SK-N-SH (cell line): ENCODE data around the gene KCTD17. TPM values are rescaled to one million over a fixed set of nuclear protein-coding genes. Genes with fewer than 3 reads are reported as not detected.

Experiments
- CTCF ChIA-PET: fragments of 300-600, 350-600 bp; formaldehyde crosslinking; extraction: SDS; loops from one replicate; lab custom pipeline; 2021; lab: Yijun Ruan, JAX
- POLR2A ChIA-PET: fragments of 350-600 bp; sonication (Branson Sonifier 250); formaldehyde crosslinking; extraction: SDS; loops from one replicate; lab custom pipeline; 2020; ENCODE audit warnings: antibody characterized with exemption, inconsistent platforms; lab: Yijun Ruan, JAX
- DNase-seq: peaks from one replicate; pipeline ENCODE4 v3.0.0; 2012
- H2AFZ ChIP-seq: fragments of 200-600 bp; sonication (generic); 2 replicates; pipeline ENCODE4 v1.8.1; 2016; ENCODE audit warnings: antibody characterized with exemption, mild to moderate bottlenecking, low read depth
- H3F3A ChIP-seq: fragments of 200-600 bp; sonication (generic); replicated peaks from 2 replicates; pipeline ENCODE3; 2016; ENCODE audit warnings: antibody characterized with exemption, mild to moderate bottlenecking; ENCODE audit not compliant: insufficient read depth
- H3K27ac ChIP-seq, 2 experiments: fragments of 200-500 bp in 1 of 2; fragments of 200-600 bp in 1 of 2; sonication (Bioruptor generic) in 1 of 2; sonication (generic), shearing (Covaris generic) in 1 of 2; 2 replicates each; pipeline versions ENCODE4 v1.5.1 to v1.6.1; 2014 to 2016; ENCODE audit warnings: low read depth in 2 of 2, inconsistent platforms in 1 of 2, low read length in 1 of 2, mild to moderate bottlenecking in 1 of 2, mixed read lengths in 1 of 2
- H3K27me3 ChIP-seq: fragments of 200-600 bp; sonication (generic), shearing (Covaris generic); 2 replicates; pipeline ENCODE4 v1.6.1; 2016; ENCODE audit warnings: mixed run types; ENCODE audit not compliant: insufficient read depth
- H3K36me3 ChIP-seq, 2 experiments: fragments of 200-500 bp in 1 of 2; fragments of 200-600 bp in 1 of 2; sonication (Bioruptor generic) in 1 of 2; sonication (generic) in 1 of 2; replicated peaks in 1 of 2; 2 replicates each; pipeline versions ENCODE3 to v1.5.1; 2014 to 2016; ENCODE audit warnings: low read length in 1 of 2, mild to moderate bottlenecking in 1 of 2; ENCODE audit not compliant: insufficient read depth in 2 of 2, control insufficient read depth in 1 of 2
- H3K4me1 ChIP-seq, 2 experiments: fragments of 200-500 bp in 1 of 2; fragments of 200-600 bp in 1 of 2; sonication (Bioruptor generic) in 1 of 2; sonication (generic), shearing (Covaris generic) in 1 of 2; 2 replicates each; pipeline versions ENCODE4 v1.5.1 to v1.6.1; 2014 to 2016; ENCODE audit warnings: low read depth in 1 of 2, low read length in 1 of 2, mixed run types in 1 of 2; ENCODE audit not compliant: insufficient read depth in 2 of 2, control insufficient read depth in 1 of 2
- H3K4me2 ChIP-seq: fragments of 200-600 bp; sonication (generic), shearing (Covaris generic); 2 replicates; pipeline ENCODE4 v1.6.1; 2017; ENCODE audit warnings: mixed run types
- H3K4me3 ChIP-seq, 2 experiments: fragments of 200-500 bp in 1 of 2; fragments of 200-600 bp in 1 of 2; sonication (Bioruptor generic) in 1 of 2; sonication (generic), shearing (Covaris generic) in 1 of 2; 2 replicates each; pipeline versions ENCODE4 v1.5.1 to v1.8.1; 2014 to 2016; ENCODE audit warnings: low read depth in 2 of 2, inconsistent platforms in 1 of 2, low read length in 1 of 2, mild to moderate bottlenecking in 1 of 2, mixed read lengths in 1 of 2, moderate library complexity in 1 of 2
- H3K79me2 ChIP-seq: fragments of 200-600 bp; sonication (generic); 2 replicates; pipeline ENCODE4 v1.8.1; 2017; ENCODE audit warnings: mild to moderate bottlenecking; ENCODE audit not compliant: insufficient read depth
- H3K9ac ChIP-seq: fragments of 200-600 bp; sonication (generic); 2 replicates; pipeline ENCODE4 v1.6.1; 2017; ENCODE audit warnings: mixed run types
- H3K9me2 ChIP-seq: fragments of 200-600 bp; sonication (generic); 2 replicates; pipeline ENCODE4 v1.6.1; 2017; ENCODE audit warnings: mixed run types
- H3K9me3 ChIP-seq: fragments of 200-600 bp; sonication (generic); 2 replicates; pipeline ENCODE4 v1.6.1; 2017; ENCODE audit warnings: mixed run types, mild to moderate bottlenecking, moderate library complexity
- H4K20me1 ChIP-seq: fragments of 200-600 bp; sonication (generic); 2 replicates; pipeline ENCODE4 v1.6.1; 2017; ENCODE audit warnings: mild to moderate bottlenecking, mixed run types; ENCODE audit not compliant: insufficient read depth
- CHD2 ChIP-seq: fragments of 150-350 bp; IDR thresholded peaks from 2 replicates; pipeline ENCODE4 v1.6.1; 2018; ENCODE audit warnings: low read length; ENCODE audit not compliant: partially characterized antibody
- ELF1 ChIP-seq: IDR thresholded peaks from 2 replicates; pipeline ENCODE4 v1.4.0; 2012
- EZH2phosphoT487 ChIP-seq: fragments of 200-600 bp; sonication (generic); IDR thresholded peaks from 2 replicates; pipeline ENCODE4 v1.6.1; 2017; ENCODE audit warnings: low read depth, mixed run types, mild to moderate bottlenecking, antibody characterized with exemption, moderate library complexity, borderline replicate concordance
- FOSL2 ChIP-seq: IDR thresholded peaks from 2 replicates; pipeline ENCODE4 v1.4.0; 2012; ENCODE audit warnings: low read depth, mild to moderate bottlenecking, moderate library complexity, borderline replicate concordance
- FOXJ3 ChIP-seq: sonication (generic); formaldehyde crosslinking; IDR thresholded peaks from 2 replicates; pipeline ENCODE4 v1.5.1; 2020; ENCODE audit warnings: mild to moderate bottlenecking, missing genetic modification reagents
- GATA2 ChIP-seq: sonication (generic); formaldehyde crosslinking; IDR thresholded peaks from 2 replicates; pipeline ENCODE4 v1.5.0; 2020; ENCODE audit warnings: mild to moderate bottlenecking, missing genetic modification reagents
- MEF2A ChIP-seq: IDR thresholded peaks from 2 replicates; pipeline ENCODE4 v1.4.0; 2012; ENCODE audit warnings: low read depth, borderline replicate concordance
- MXI1 ChIP-seq: IDR thresholded peaks from 2 replicates; pipeline ENCODE4 v1.6.1; 2012; ENCODE audit warnings: mild to moderate bottlenecking, low read depth, low read length, improper control_type of control experiment
- NRF1 ChIP-seq: IDR thresholded peaks from 2 replicates; pipeline ENCODE4 v1.6.1; 2012; ENCODE audit warnings: low read depth, mild to moderate bottlenecking, low read length
- POLR2AphosphoS5 ChIP-seq: IDR thresholded peaks from 2 replicates; pipeline ENCODE4 v1.6.1; 2012; ENCODE audit warnings: low read depth, low read length
- RXRA ChIP-seq: IDR thresholded peaks from 2 replicates; pipeline ENCODE4 v1.4.0; 2012; ENCODE audit warnings: low read depth, mild to moderate bottlenecking, borderline replicate concordance
- SMC3 ChIP-seq: IDR thresholded peaks from 2 replicates; pipeline ENCODE4 v1.6.1; 2012; ENCODE audit warnings: low read depth, low read length, improper control_type of control experiment
- TAF1 ChIP-seq: IDR thresholded peaks from 2 replicates; pipeline ENCODE4 v1.6.1; 2012; ENCODE audit warnings: low read depth, mild to moderate bottlenecking, low read length, moderate library complexity, borderline replicate concordance
- TCF12 ChIP-seq: IDR thresholded peaks from 2 replicates; pipeline ENCODE4 v1.4.0; 2012
- TEAD4 ChIP-seq: IDR thresholded peaks from 2 replicates; pipeline ENCODE4 v1.4.0; 2012; ENCODE audit warnings: mild to moderate bottlenecking, borderline replicate concordance; ENCODE audit not compliant: insufficient read depth
- WGBS: methylation state at CpG from one replicate; pipeline ENCODE4 v1.1.6; 2017; ENCODE audit warnings: low lambda C conversion rate; 5-methylcytosine and 5-hydroxymethylcytosine counted together
- polyA plus RNA-seq, 3 experiments: library from polyadenylated mRNA; depleted of rRNA; stranded (reverse); fragments of >200 nt; gene quantifications; 2 replicates each; pipeline ENCODE4 v1.2.3, GENCODE V29; 2012
- TF ChIP-seq, protein P1 (sequence below): IDR thresholded peaks from 2 replicates; pipeline ENCODE4 v1.4.0; 2012; ENCODE audit warnings: low read depth, borderline replicate concordance
- TF ChIP-seq, protein P2 (sequence below): fragments of 150-350 bp; IDR thresholded peaks from 2 replicates; pipeline ENCODE4 v1.6.1; 2017; ENCODE audit warnings: antibody characterized with exemption, low read length, low read depth, borderline replicate concordance
- TF ChIP-seq, protein P3 (sequence below): IDR thresholded peaks from 2 replicates; pipeline ENCODE4; 2012
- TF ChIP-seq, protein P4 (sequence below): fragments of 150-350 bp; IDR thresholded peaks from 2 replicates; pipeline ENCODE4 v1.6.1; 2016; ENCODE audit warnings: mild to moderate bottlenecking, low read depth, low read length
- TF ChIP-seq, protein P5 (sequence below): IDR thresholded peaks from 2 replicates; pipeline ENCODE4 v1.4.0; 2012; ENCODE audit warnings: low read depth
- TF ChIP-seq, protein P6 (sequence below): IDR thresholded peaks from 2 replicates; pipeline ENCODE4 v1.6.1; 2012; ENCODE audit warnings: mild to moderate bottlenecking, low read depth, low read length, moderate library complexity

KCTD17 gene
- polyA plus RNA-seq, 1 of the 3 experiments (the other 2 are of a cell fraction): 57.8 TPM

- no peak for DNase-seq
- CTCF ChIA-PET: interaction anchor here (1.0 to 1.2 kb wide), 2 partner anchors 9 to 10 kb away, joined by 3 to 5 read pairs; partner anchors contain the start of gene TST
Measured at GRCh38 chr22:37010174-37010573, 41.4 kb upstream of the KCTD17 start.

DNA sequence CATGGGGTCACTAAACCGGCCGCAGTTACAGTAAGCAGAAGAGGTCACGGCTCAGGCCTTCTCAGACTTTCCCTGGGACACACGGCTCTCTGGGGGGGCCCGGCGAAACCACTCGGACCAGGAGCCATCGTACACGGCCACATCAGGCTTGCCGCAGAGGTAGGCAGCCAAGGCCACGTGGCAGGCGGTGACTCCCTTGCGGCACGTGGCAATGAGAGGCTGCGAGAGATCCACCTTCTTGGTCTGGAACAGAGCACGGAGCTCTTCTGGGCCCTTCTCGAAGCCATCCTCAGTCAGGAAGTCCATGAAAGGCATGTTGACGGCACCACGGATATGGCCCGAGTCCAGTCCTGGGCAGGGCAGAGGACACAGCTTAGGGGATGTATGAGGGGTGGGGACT, 40.6 kb upstream of the KCTD17 start:
- H3K27ac ChIP-seq: no peak overlapping the region
- ChIA-PET CTCF (interaction anchor here (1.1 to 1.2 kb wide), 2 partner anchors 8 to 12 kb away, joined by 3 read pairs; partner anchors contain the start of gene TST), POLR2A (no interaction called here)
- no peaks in the 10 kb centered on the region for H3K79me2 ChIP-seq
- H3K4me3 ChIP-seq: no peak overlapping the region
- 80% methylated on average over 5 of the region's 20 CpGs for WGBS
- no peaks in the 10 kb centered on the region for H3K36me3 ChIP-seq
- H3K4me2 ChIP-seq: no peak overlapping the region
- peaks cover 8% of the 10 kb centered on the region; the same call in 1 of the 2 replicates for H3K27me3 ChIP-seq
- H3K4me1 ChIP-seq: no peaks in the 10 kb centered on the region
- no peaks in the 10 kb centered on the region for H3K9me3 ChIP-seq
- no peaks in the 10 kb centered on the region for H3K9me2 ChIP-seq
- no peaks in the 10 kb centered on the region for H3F3A ChIP-seq
- no peak overlapping the region for H2AFZ ChIP-seq
- H4K20me1 ChIP-seq: no peaks in the 10 kb centered on the region
- H3K9ac ChIP-seq: no peak overlapping the region
- DNase-seq: no peak
- TF ChIP-seq SMC3 (no peak), TEAD4 (no peak), POLR2AphosphoS5 (no peak), MEF2A (no peak), ELF1 (no peak), TAF1 (no peak)
- TF ChIP-seq, protein P1, sequence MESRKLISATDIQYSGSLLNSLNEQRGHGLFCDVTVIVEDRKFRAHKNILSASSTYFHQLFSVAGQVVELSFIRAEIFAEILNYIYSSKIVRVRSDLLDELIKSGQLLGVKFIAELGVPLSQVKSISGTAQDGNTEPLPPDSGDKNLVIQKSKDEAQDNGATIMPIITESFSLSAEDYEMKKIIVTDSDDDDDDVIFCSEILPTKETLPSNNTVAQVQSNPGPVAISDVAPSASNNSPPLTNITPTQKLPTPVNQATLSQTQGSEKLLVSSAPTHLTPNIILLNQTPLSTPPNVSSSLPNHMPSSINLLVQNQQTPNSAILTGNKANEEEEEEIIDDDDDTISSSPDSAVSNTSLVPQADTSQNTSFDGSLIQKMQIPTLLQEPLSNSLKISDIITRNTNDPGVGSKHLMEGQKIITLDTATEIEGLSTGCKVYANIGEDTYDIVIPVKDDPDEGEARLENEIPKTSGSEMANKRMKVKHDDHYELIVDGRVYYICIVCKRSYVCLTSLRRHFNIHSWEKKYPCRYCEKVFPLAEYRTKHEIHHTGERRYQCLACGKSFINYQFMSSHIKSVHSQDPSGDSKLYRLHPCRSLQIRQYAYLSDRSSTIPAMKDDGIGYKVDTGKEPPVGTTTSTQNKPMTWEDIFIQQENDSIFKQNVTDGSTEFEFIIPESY: no peak
- TF ChIP-seq, protein P2, sequence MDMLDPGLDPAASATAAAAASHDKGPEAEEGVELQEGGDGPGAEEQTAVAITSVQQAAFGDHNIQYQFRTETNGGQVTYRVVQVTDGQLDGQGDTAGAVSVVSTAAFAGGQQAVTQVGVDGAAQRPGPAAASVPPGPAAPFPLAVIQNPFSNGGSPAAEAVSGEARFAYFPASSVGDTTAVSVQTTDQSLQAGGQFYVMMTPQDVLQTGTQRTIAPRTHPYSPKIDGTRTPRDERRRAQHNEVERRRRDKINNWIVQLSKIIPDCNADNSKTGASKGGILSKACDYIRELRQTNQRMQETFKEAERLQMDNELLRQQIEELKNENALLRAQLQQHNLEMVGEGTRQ: no peak
- TF ChIP-seq, protein P3, sequence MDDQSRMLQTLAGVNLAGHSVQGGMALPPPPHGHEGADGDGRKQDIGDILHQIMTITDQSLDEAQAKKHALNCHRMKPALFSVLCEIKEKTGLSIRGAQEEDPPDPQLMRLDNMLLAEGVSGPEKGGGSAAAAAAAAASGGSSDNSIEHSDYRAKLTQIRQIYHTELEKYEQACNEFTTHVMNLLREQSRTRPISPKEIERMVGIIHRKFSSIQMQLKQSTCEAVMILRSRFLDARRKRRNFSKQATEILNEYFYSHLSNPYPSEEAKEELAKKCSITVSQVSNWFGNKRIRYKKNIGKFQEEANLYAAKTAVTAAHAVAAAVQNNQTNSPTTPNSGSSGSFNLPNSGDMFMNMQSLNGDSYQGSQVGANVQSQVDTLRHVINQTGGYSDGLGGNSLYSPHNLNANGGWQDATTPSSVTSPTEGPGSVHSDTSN: no peak
- TF ChIP-seq, protein P4, sequence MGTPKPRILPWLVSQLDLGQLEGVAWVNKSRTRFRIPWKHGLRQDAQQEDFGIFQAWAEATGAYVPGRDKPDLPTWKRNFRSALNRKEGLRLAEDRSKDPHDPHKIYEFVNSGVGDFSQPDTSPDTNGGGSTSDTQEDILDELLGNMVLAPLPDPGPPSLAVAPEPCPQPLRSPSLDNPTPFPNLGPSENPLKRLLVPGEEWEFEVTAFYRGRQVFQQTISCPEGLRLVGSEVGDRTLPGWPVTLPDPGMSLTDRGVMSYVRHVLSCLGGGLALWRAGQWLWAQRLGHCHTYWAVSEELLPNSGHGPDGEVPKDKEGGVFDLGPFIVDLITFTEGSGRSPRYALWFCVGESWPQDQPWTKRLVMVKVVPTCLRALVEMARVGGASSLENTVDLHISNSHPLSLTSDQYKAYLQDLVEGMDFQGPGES: no peak

More at GRCh38 chr22:37010174-37010573, 41.4 kb upstream of the KCTD17 start:
- Histone ChIP-seq H4K20me1 (no peaks in the 10 kb centered on the region), H2AFZ (no peak overlapping the region), H3K9me2 (no peaks in the 10 kb centered on the region), H3K36me3 (no peaks in the 10 kb centered on the region), H3K4me3 (no peak overlapping the region), H3F3A (no peaks in the 10 kb centered on the region), H3K4me1 (no peaks in the 10 kb centered on the region), H3K9me3 (no peaks in the 10 kb centered on the region), H3K27me3 (peaks cover 8% of the 10 kb centered on the region; the same call in 1 of the 2 replicates), H3K79me2 (no peaks in the 10 kb centered on the region), H3K27ac (no peak overlapping the region), H3K4me2 (no peak overlapping the region), H3K9ac (no peak overlapping the region)
- TF ChIP-seq NRF1: no peak
- TF ChIP-seq FOXJ3 (CRISPR knock-in tag): no peak
- no peak for TF ChIP-seq ELF1
- no peak for TF ChIP-seq SMC3
- TF ChIP-seq FOSL2: no peak
- no peak for TF ChIP-seq CHD2
- no peak for TF ChIP-seq MXI1
- no peak for TF ChIP-seq TEAD4
- TF ChIP-seq, protein P5, sequence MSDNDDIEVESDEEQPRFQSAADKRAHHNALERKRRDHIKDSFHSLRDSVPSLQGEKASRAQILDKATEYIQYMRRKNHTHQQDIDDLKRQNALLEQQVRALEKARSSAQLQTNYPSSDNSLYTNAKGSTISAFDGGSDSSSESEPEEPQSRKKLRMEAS: no peak
- TF ChIP-seq EZH2phosphoT487: no peak
- no peak for TF ChIP-seq GATA2 (CRISPR knock-in tag)
- TF ChIP-seq RXRA: no peak
- TF ChIP-seq, protein P6, sequence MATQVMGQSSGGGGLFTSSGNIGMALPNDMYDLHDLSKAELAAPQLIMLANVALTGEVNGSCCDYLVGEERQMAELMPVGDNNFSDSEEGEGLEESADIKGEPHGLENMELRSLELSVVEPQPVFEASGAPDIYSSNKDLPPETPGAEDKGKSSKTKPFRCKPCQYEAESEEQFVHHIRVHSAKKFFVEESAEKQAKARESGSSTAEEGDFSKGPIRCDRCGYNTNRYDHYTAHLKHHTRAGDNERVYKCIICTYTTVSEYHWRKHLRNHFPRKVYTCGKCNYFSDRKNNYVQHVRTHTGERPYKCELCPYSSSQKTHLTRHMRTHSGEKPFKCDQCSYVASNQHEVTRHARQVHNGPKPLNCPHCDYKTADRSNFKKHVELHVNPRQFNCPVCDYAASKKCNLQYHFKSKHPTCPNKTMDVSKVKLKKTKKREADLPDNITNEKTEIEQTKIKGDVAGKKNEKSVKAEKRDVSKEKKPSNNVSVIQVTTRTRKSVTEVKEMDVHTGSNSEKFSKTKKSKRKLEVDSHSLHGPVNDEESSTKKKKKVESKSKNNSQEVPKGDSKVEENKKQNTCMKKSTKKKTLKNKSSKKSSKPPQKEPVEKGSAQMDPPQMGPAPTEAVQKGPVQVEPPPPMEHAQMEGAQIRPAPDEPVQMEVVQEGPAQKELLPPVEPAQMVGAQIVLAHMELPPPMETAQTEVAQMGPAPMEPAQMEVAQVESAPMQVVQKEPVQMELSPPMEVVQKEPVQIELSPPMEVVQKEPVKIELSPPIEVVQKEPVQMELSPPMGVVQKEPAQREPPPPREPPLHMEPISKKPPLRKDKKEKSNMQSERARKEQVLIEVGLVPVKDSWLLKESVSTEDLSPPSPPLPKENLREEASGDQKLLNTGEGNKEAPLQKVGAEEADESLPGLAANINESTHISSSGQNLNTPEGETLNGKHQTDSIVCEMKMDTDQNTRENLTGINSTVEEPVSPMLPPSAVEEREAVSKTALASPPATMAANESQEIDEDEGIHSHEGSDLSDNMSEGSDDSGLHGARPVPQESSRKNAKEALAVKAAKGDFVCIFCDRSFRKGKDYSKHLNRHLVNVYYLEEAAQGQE: no peak
- TF ChIP-seq TCF12: no peak
- POLR2A ChIA-PET: no interaction called here
- 75% methylated on average over 3 of the region's 4 CpGs for WGBS
